Activated CD4-positive, alpha-beta T cell treated with anti-CD3 and anti-CD28 coated beads for 36 hours (primary cell): ENCODE results near the gene EEFSEC. TPM values are rescaled to one million over a fixed set of nuclear protein-coding genes. Genes with fewer than 3 reads are reported as not detected.

Source experiments
- ATAC-seq: fragments of 200-7000 bp; cut with Tn5 transposase; one replicate; pipeline ENCODE4 v1.10.0; 2021; ENCODE audit warnings: mild to moderate bottlenecking, moderate library complexity
- CTCF ChIA-PET: fragments of 350-600 bp; sonication (Branson Sonifier 250); formaldehyde crosslinking; loops from one replicate; lab custom pipeline; 2021; ENCODE audit warnings: antibody characterized with exemption; lab: Charles Lee
- POLR2A ChIA-PET: fragments of 350-600 bp; sonication (Branson Sonifier 250); formaldehyde crosslinking; loops from one replicate; lab custom pipeline; 2021; ENCODE audit warnings: antibody characterized with exemption, inconsistent platforms; lab: Charles Lee
- DNase-seq: peaks from one replicate; pipeline ENCODE4 v3.0.0-alpha.2; 2020
- H3K27ac Mint-ChIP-seq: one replicate; pipeline ENCODE4 v1.8.0; 2021; ENCODE audit warnings: mixed read lengths
- H3K27me3 Mint-ChIP-seq: one replicate; pipeline ENCODE4 v1.8.0; 2021; ENCODE audit warnings: mixed read lengths
- H3K36me3 Mint-ChIP-seq: one replicate; pipeline ENCODE4 v1.8.0; 2021; ENCODE audit warnings: low read depth, mixed read lengths
- H3K4me1 Mint-ChIP-seq: one replicate; pipeline ENCODE4 v1.8.0; 2021; ENCODE audit warnings: mixed read lengths
- H3K4me3 Mint-ChIP-seq: one replicate; pipeline ENCODE4 v1.8.0; 2021; ENCODE audit warnings: mild to moderate bottlenecking, moderate library complexity, mixed read lengths
- H3K9me3 Mint-ChIP-seq: one replicate; pipeline ENCODE4 v1.8.0; 2021; ENCODE audit warnings: low read depth, mixed read lengths
- intact Hi-C, 2 experiments: fragments of 100-400 bp; cut with DNase I in 1 of 2; cut with micrococcal nuclease in 1 of 2; formaldehyde crosslinking; loops; one replicate each; pipeline versions ENCODE4 v1.14.2 to v1.15.1; 2022 to 2024; cut with DNase I, micrococcal nuclease
- total RNA-seq, 2 experiments: library from RNA; stranded (reverse); gene quantifications; one replicate each; pipeline ENCODE4 v1.2.3, GENCODE V29; 2021

EEFSEC gene
- total RNA-seq, 2 experiments from 2014 or later = 19.6 to 20.7 TPM

GRCh38 chr3:128457937-128458336 lies 304.7 kb downstream of the EEFSEC start:
- no peaks in the 10 kb centered on the region for H3K9me3 Mint-ChIP-seq

More at GRCh38 chr3:128457937-128458336, 304.7 kb downstream of the EEFSEC start:
- intact Hi-C loops = no loop called here
- peaks cover 3% of the 10 kb centered on the region for H3K27me3 Mint-ChIP-seq
- ATAC-seq (no peak), DNase-seq (no peak)
- no peak overlapping the region for H3K27ac Mint-ChIP-seq
- H3K4me1 Mint-ChIP-seq = no peaks in the 10 kb centered on the region
- H3K4me3 Mint-ChIP-seq = no peak overlapping the region
- ChIA-PET POLR2A (no interaction called here), CTCF (no interaction called here)
- H3K36me3 Mint-ChIP-seq = no peaks in the 10 kb centered on the region

Other genes starting within 250 kb of the EEFSEC start
- gene KBTBD12, start 238.2 kb upstream of the EEFSEC start, total RNA-seq = not detected
- gene SEC61A1, start 101.0 kb upstream of the EEFSEC start, total RNA-seq = 100 to 1,000 TPM; 113 to 123 TPM
- 10 to 100 TPM; 97.0 to 99.9 TPM for gene RUVBL1, start 29.7 kb upstream of the EEFSEC start, total RNA-seq